ENCODE measurements around the gene RASGEF1B.

The RASGEF1B gene

DNA sequence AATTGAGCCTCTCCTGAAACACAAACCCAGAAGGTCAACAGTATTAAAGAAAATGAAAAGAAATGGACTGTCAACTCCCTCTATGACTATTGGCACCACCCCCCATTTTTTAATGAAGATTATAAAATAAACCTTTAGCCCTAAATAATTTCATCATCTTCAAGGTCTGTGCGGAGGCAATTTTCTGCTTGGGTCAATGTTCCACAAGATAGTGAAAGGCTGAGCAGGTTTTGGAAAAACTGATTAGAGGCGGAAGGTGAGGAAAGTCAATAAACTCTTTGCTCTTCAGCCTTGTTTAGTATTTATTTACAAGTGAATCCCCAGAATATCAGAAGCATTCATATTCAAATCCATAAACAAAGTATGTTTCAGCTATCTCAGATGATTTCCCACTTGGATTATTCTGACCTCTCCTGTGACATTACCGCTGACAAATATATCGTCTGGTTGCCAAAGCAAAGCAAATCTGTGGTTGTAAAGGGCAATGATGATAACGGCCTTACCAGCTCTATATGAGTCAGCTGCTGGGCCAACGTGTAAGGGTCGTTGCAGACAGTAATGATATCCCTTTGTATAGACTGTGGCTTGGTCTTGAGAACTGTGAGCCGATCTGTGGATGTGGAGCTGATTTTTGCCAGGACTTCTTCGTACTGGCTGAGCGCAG is 24.0 kb downstream of the RASGEF1B start:
- H3K4ac ChIP-seq (ENCODE audit: low read depth in 1 of 2, low read length in 2 of 2): no peak overlapping the region
- H3K9me3 ChIP-seq (ENCODE audit: control insufficient read depth, low read length): no peaks in the 10 kb centered on the region
- no peak overlapping the region for H3K9ac ChIP-seq (ENCODE audit: low read length)
- H3K27me3 ChIP-seq (ENCODE audit: control insufficient read depth in 1 of 2, insufficient read depth in 1 of 2, low read length in 2 of 2): no peaks in the 10 kb centered on the region
- H3K4me2 ChIP-seq (ENCODE audit: low read length, poor library complexity, severe bottlenecking): no peak overlapping the region
- H3K14ac ChIP-seq (ENCODE audit: low read length in 2 of 2): no peak overlapping the region
- H4K8ac ChIP-seq (ENCODE audit: low read length): no peak overlapping the region
- no peak overlapping the region for H2AFZ ChIP-seq (ENCODE audit: low read depth, low read length)
- no peaks in the 10 kb centered on the region for H3K79me1 ChIP-seq (replicated peaks; ENCODE audit: low read length, poor library complexity, severe bottlenecking)
- no peak overlapping the region for H3K18ac ChIP-seq (ENCODE audit: low read depth in 1 of 2, low read length in 2 of 2)
- H2AK5ac ChIP-seq (ENCODE audit: low read length, severe bottlenecking): no peak overlapping the region
- H3K23ac ChIP-seq (ENCODE audit: low read length in 2 of 2): no peak overlapping the region
- no peak overlapping the region for H3K4me3 ChIP-seq (ENCODE audit: insufficient read depth in 1 of 2, low read depth in 1 of 2, low read length in 2 of 2)
- 69% methylated on average over 8 of the region's 10 CpGs for WGBS
- H2BK12ac ChIP-seq (ENCODE audit: low read length in 2 of 2): no peak overlapping the region
- no peak overlapping the region for H4K91ac ChIP-seq (ENCODE audit: low read length)
- no peak overlapping the region for H2BK15ac ChIP-seq (ENCODE audit: low read depth, poor library complexity, severe bottlenecking)
- DNase-seq: no peak
- H3K36me3 ChIP-seq (ENCODE audit: control insufficient read depth in 1 of 2, insufficient read depth in 2 of 2, low read depth in 1 of 2, low read length in 2 of 2): no peaks in the 10 kb centered on the region
- no peak overlapping the region for H3K27ac ChIP-seq (ENCODE audit: low read length, poor library complexity, severe bottlenecking)
- no peak overlapping the region for H2BK5ac ChIP-seq (ENCODE audit: low read depth, low read length, poor library complexity, severe bottlenecking)
- H3K4me1 ChIP-seq (ENCODE audit: control insufficient read depth, insufficient read depth, low read depth, low read length): no peaks in the 10 kb centered on the region
- no peak overlapping the region for H2BK120ac ChIP-seq (ENCODE audit: low read depth, low read length)

DNA sequence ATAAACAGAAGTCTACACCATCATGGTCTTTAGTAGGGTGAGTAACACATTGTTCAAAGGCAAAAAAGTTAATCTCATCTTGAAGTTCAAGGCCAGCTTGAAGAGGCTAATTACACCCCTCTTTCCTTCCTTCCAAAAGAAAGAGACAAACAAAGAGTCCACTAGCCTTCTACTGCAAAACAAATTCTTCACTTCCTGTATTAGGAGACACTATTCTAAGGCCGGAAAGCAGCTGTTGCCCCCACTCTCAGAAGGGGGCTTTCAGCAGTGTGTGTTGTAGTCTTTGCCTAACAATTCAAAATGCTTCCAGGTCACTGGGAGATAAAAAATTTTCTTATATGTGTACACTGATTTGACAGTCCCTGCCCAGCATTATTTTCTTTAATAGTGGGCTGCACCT is 25.1 kb downstream of the RASGEF1B start:
- Histone ChIP-seq H3K4me3 (ENCODE audit: insufficient read depth in 1 of 2, low read depth in 1 of 2, low read length in 2 of 2) (no peak overlapping the region), H3K27me3 (ENCODE audit: control insufficient read depth in 1 of 2, insufficient read depth in 1 of 2, low read length in 2 of 2) (no peaks in the 10 kb centered on the region), H3K36me3 (ENCODE audit: control insufficient read depth in 1 of 2, insufficient read depth in 2 of 2, low read depth in 1 of 2, low read length in 2 of 2) (no peaks in the 10 kb centered on the region), H2BK5ac (ENCODE audit: low read depth, low read length, poor library complexity, severe bottlenecking) (no peak overlapping the region), H3K9ac (ENCODE audit: low read length) (no peak overlapping the region), H3K18ac (ENCODE audit: low read depth in 1 of 2, low read length in 2 of 2) (no peak overlapping the region), H3K4ac (ENCODE audit: low read depth in 1 of 2, low read length in 2 of 2) (no peak overlapping the region), H2AK5ac (ENCODE audit: low read length, severe bottlenecking) (no peak overlapping the region), H3K27ac (ENCODE audit: low read length, poor library complexity, severe bottlenecking) (no peak overlapping the region), H3K9me3 (ENCODE audit: control insufficient read depth, low read length) (no peaks in the 10 kb centered on the region), H3K14ac (ENCODE audit: low read length in 2 of 2) (no peak overlapping the region), H3K4me1 (ENCODE audit: control insufficient read depth, insufficient read depth, low read depth, low read length) (peaks cover under 1% of the 10 kb centered on the region), H3K4me2 (ENCODE audit: low read length, poor library complexity, severe bottlenecking) (no peak overlapping the region), H2AFZ (ENCODE audit: low read depth, low read length) (no peak overlapping the region), H4K8ac (ENCODE audit: low read length) (no peak overlapping the region), H3K23ac (ENCODE audit: low read length in 2 of 2) (no peak overlapping the region), H4K91ac (ENCODE audit: low read length) (no peak overlapping the region), H2BK120ac (ENCODE audit: low read depth, low read length) (no peak overlapping the region), H2BK12ac (ENCODE audit: low read length in 2 of 2) (no peak overlapping the region), H2BK15ac (ENCODE audit: low read depth, poor library complexity, severe bottlenecking) (no peak overlapping the region), H3K79me1 (replicated peaks; ENCODE audit: low read length, poor library complexity, severe bottlenecking) (no peaks in the 10 kb centered on the region)
- 100% methylated on average over 1 of the region's 1 CpG for WGBS
- DNase-seq: no peak

DNA sequence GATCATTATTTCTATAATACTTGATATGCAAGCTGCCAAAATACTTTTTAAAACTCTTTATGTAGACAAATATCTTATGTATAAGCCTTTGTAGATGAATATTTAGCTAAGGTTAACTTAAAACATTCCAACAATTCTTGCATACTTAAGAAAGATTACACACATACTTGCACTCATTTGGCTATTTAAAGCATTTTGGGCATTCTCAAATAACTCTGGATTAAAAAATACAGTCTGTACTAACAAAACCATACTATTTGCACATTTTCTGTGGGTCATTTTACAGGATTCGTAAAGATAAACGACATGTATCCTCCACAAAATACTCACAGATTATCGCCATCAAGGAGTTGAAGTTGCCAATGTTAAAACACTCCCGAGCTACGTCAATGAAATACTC is 26.5 kb downstream of the RASGEF1B start:
- Histone ChIP-seq H3K4ac (ENCODE audit: low read depth in 1 of 2, low read length in 2 of 2) (no peak overlapping the region), H4K8ac (ENCODE audit: low read length) (no peak overlapping the region), H3K36me3 (ENCODE audit: control insufficient read depth in 1 of 2, insufficient read depth in 2 of 2, low read depth in 1 of 2, low read length in 2 of 2) (no peaks in the 10 kb centered on the region), H2BK15ac (ENCODE audit: low read depth, poor library complexity, severe bottlenecking) (no peak overlapping the region), H2BK120ac (ENCODE audit: low read depth, low read length) (no peak overlapping the region), H2AFZ (ENCODE audit: low read depth, low read length) (no peak overlapping the region), H3K9ac (ENCODE audit: low read length) (no peak overlapping the region), H3K27ac (ENCODE audit: low read length, poor library complexity, severe bottlenecking) (peak overlapping the region; percentile 53), H3K4me1 (ENCODE audit: control insufficient read depth, insufficient read depth, low read depth, low read length) (peaks cover 3% of the 10 kb centered on the region), H3K4me3 (ENCODE audit: insufficient read depth in 1 of 2, low read depth in 1 of 2, low read length in 2 of 2) (no peak overlapping the region), H3K18ac (ENCODE audit: low read depth in 1 of 2, low read length in 2 of 2) (no peak overlapping the region), H2AK5ac (ENCODE audit: low read length, severe bottlenecking) (no peak overlapping the region), H2BK12ac (ENCODE audit: low read length in 2 of 2) (no peak overlapping the region), H3K4me2 (ENCODE audit: low read length, poor library complexity, severe bottlenecking) (no peak overlapping the region), H3K79me1 (replicated peaks; ENCODE audit: low read length, poor library complexity, severe bottlenecking) (no peaks in the 10 kb centered on the region), H4K91ac (ENCODE audit: low read length) (no peak overlapping the region), H3K27me3 (ENCODE audit: control insufficient read depth in 1 of 2, insufficient read depth in 1 of 2, low read length in 2 of 2) (no peaks in the 10 kb centered on the region), H2BK5ac (ENCODE audit: low read depth, low read length, poor library complexity, severe bottlenecking) (no peak overlapping the region), H3K14ac (ENCODE audit: low read length in 2 of 2) (no peak overlapping the region), H3K23ac (ENCODE audit: low read length in 2 of 2) (no peak overlapping the region), H3K9me3 (ENCODE audit: control insufficient read depth, low read length) (no peaks in the 10 kb centered on the region)
- 91% methylated on average over 5 of the region's 5 CpGs for WGBS
- no peak for DNase-seq

DNA sequence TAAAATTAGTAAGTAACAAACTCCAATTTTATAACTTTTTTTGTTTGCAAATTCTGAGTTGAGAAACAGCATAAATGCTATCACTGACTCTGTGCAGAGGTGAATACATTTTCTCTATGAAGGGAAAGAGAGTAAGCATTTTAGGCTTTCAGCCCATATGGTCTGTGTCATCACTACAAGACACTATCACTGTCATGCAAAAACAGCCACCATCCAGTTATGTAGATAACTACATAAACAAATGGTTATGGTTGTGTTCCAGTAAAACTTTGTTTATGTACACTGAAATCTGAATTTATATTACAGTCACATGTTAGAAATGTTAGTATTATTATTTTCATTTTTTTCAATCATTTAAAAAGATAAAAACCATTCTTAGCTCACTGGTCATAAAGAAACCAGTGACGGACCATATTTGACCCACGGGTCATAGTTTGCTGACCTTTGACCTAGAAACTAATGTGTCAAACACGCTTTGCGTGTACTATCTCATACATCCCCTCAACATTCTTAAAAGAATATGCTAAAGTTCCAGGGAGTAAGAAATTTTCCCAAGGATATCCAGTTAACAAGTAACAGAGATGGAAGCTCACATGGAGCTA is 29.1 kb downstream of the RASGEF1B start:
- 70% methylated on average over 3 of the region's 4 CpGs for WGBS
- Histone ChIP-seq H3K4ac (ENCODE audit: low read depth in 1 of 2, low read length in 2 of 2) (no peak overlapping the region), H4K91ac (ENCODE audit: low read length) (no peak overlapping the region), H2AFZ (ENCODE audit: low read depth, low read length) (no peak overlapping the region), H3K9me3 (ENCODE audit: control insufficient read depth, low read length) (no peaks in the 10 kb centered on the region), H3K4me2 (ENCODE audit: low read length, poor library complexity, severe bottlenecking) (no peak overlapping the region), H2AK5ac (ENCODE audit: low read length, severe bottlenecking) (no peak overlapping the region), H3K9ac (ENCODE audit: low read length) (no peak overlapping the region), H3K23ac (ENCODE audit: low read length in 2 of 2) (no peak overlapping the region), H3K79me1 (replicated peaks; ENCODE audit: low read length, poor library complexity, severe bottlenecking) (no peaks in the 10 kb centered on the region), H4K8ac (ENCODE audit: low read length) (no peak overlapping the region), H3K18ac (ENCODE audit: low read depth in 1 of 2, low read length in 2 of 2) (no peak overlapping the region), H2BK120ac (ENCODE audit: low read depth, low read length) (no peak overlapping the region), H3K36me3 (ENCODE audit: control insufficient read depth in 1 of 2, insufficient read depth in 2 of 2, low read depth in 1 of 2, low read length in 2 of 2) (no peaks in the 10 kb centered on the region), H3K27ac (ENCODE audit: low read length, poor library complexity, severe bottlenecking) (no peak overlapping the region), H3K27me3 (ENCODE audit: control insufficient read depth in 1 of 2, insufficient read depth in 1 of 2, low read length in 2 of 2) (no peaks in the 10 kb centered on the region), H2BK15ac (ENCODE audit: low read depth, poor library complexity, severe bottlenecking) (no peak overlapping the region), H3K14ac (ENCODE audit: low read length in 2 of 2) (no peak overlapping the region), H3K4me3 (ENCODE audit: insufficient read depth in 1 of 2, low read depth in 1 of 2, low read length in 2 of 2) (no peak overlapping the region), H2BK5ac (ENCODE audit: low read depth, low read length, poor library complexity, severe bottlenecking) (no peak overlapping the region), H3K4me1 (ENCODE audit: control insufficient read depth, insufficient read depth, low read depth, low read length) (peaks cover 4% of the 10 kb centered on the region), H2BK12ac (ENCODE audit: low read length in 2 of 2) (no peak overlapping the region)
- peak; percentile 27 for DNase-seq
